ENCODE results near the gene POU3F1. TPM values are rescaled to one million over a fixed set of nuclear protein-coding genes. Genes with fewer than 3 reads are reported as not detected.

Gene POU3F1
- total RNA-seq, 2 experiments from 2014 or later = 0.13 TPM; not detected in 1

- H3K4me3 ChIP-seq (ENCODE audit: low read depth, low read length, poor library complexity, severe bottlenecking) = no peak overlapping the region
- H3K36me3 ChIP-seq (ENCODE audit: insufficient read depth, low read length) = no peaks in the 10 kb centered on the region
- ChIA-PET POLR2A (no interaction called here), CTCF (ENCODE audit: unreplicated experiment) (no interaction called here)
- H3K9me3 ChIP-seq (ENCODE audit: low read length) = no peaks in the 10 kb centered on the region
- H4K20me1 ChIP-seq (ENCODE audit: insufficient read depth, low read length) = no peaks in the 10 kb centered on the region
- DNase-seq (ENCODE audit: low spot score) = no peak
- peaks cover 3% of the 10 kb centered on the region for H3K4me1 ChIP-seq (ENCODE audit: insufficient read depth, low read length, poor library complexity, severe bottlenecking)
- H3K79me2 ChIP-seq (ENCODE audit: insufficient read depth, low read depth, low read length) = no peaks in the 10 kb centered on the region
- intact Hi-C loops (cut with micrococcal nuclease; ENCODE audit: unreplicated experiment) = no loop called here
- no peaks in the 10 kb centered on the region for H3K9me2 ChIP-seq (ENCODE audit: insufficient read depth, low read length)
- H3K4me2 ChIP-seq (ENCODE audit: low read length) = peak overlapping the region; percentile 25; the same call in 1 of the 2 replicates
- TF ChIP-seq CTCF (conservative IDR thresholded peaks at IDR 0.05; ENCODE audit: low read length) = no peak
- no peak for TF ChIP-seq EZH2phosphoT487 (IDR thresholded peaks at IDR 0.05; ENCODE audit: borderline replicate concordance, low read depth, low read length)
- no TSS peak for BruUV-seq (replicated peaks)
- H2AFZ ChIP-seq (ENCODE audit: low read length) = no peak overlapping the region
- no peak overlapping the region for H3K27ac ChIP-seq (ENCODE audit: low read depth, low read length, poor library complexity, severe bottlenecking)
Observed at GRCh38 chr1:38068220-38068979, 21.8 kb upstream of the POU3F1 start.

- ChIA-PET CTCF (ENCODE audit: unreplicated experiment) (interaction anchor here (0.5 kb wide), 1 partner anchor 75 kb away, joined by 4 read pairs; no protein-coding TSS in a partner anchor), POLR2A (no interaction called here)
- no peaks in the 10 kb centered on the region for H4K20me1 ChIP-seq (ENCODE audit: insufficient read depth, low read length)
- H3K36me3 ChIP-seq (ENCODE audit: insufficient read depth, low read length) = no peaks in the 10 kb centered on the region
- no TSS peak for BruUV-seq (replicated peaks)
- intact Hi-C loops (cut with micrococcal nuclease; ENCODE audit: unreplicated experiment) = no loop called here
- no peaks in the 10 kb centered on the region for H3K9me2 ChIP-seq (ENCODE audit: insufficient read depth, low read length)
- no peaks in the 10 kb centered on the region for H3K79me2 ChIP-seq (ENCODE audit: insufficient read depth, low read depth, low read length)
- no peaks in the 10 kb centered on the region for H3K9me3 ChIP-seq (ENCODE audit: low read length)
- H3K27ac ChIP-seq (ENCODE audit: low read depth, low read length, poor library complexity, severe bottlenecking) = no peak overlapping the region
- no peak for DNase-seq (ENCODE audit: low spot score)
- no peak overlapping the region for H2AFZ ChIP-seq (ENCODE audit: low read length)
- no peak for TF ChIP-seq CTCF (conservative IDR thresholded peaks at IDR 0.05; ENCODE audit: low read length)
- TF ChIP-seq EZH2phosphoT487 (IDR thresholded peaks at IDR 0.05; ENCODE audit: borderline replicate concordance, low read depth, low read length) = no peak
- H3K4me2 ChIP-seq (ENCODE audit: low read length) = no peak overlapping the region
- H3K4me3 ChIP-seq (ENCODE audit: low read depth, low read length, poor library complexity, severe bottlenecking) = no peak overlapping the region
- peaks cover 3% of the 10 kb centered on the region for H3K4me1 ChIP-seq (ENCODE audit: insufficient read depth, low read length, poor library complexity, severe bottlenecking)
Observed at GRCh38 chr1:38064197-38064903, 17.8 kb upstream of the POU3F1 start.
